Tibial nerve (tissue), 4 donors: ENCODE measurements around the gene ANKMY2. TPM values are rescaled to one million over a fixed set of nuclear protein-coding genes. Genes with fewer than 3 reads are reported as not detected.
A peak's percentile ranks its signal among the peaks of the same experiment; 100 is the strongest.

Experiments
- DNase-seq, 2 donors: peaks; one replicate each; pipeline ENCODE4 v3.0.0-alpha.2; 2019; ENCODE audit warnings: low spot score in 2 of 2
- H3K27ac ChIP-seq, 4 donors: fragments of 200-600 bp; sonication (generic) in 3 of 4; one replicate each; pipeline ENCODE4 v1.5.1; 2017 to 2019; ENCODE audit warnings: mild to moderate bottlenecking in 1 of 4
- H3K27me3 ChIP-seq, 2 donors: fragments of 200-600 bp; sonication (generic) in 1 of 2; one replicate each; pipeline versions ENCODE4 v1.5.1 to v1.6.0; 2017 to 2019
- H3K36me3 ChIP-seq, 3 donors: fragments of 200-600 bp; sonication (generic); one replicate each; pipeline ENCODE4 v1.5.1; 2018 to 2019
- H3K4me1 ChIP-seq, 4 donors: fragments of 200-600 bp; sonication (generic) in 3 of 4; one replicate each; pipeline ENCODE4 v1.5.1; 2017 to 2019
- H3K4me3 ChIP-seq, 4 donors: fragments of 200-600 bp; sonication (generic) in 3 of 4; one replicate each; pipeline ENCODE4 v1.5.1; 2017 to 2019; ENCODE audit warnings: mild to moderate bottlenecking in 1 of 4, moderate library complexity in 1 of 4
- H3K9me3 ChIP-seq, 4 donors: fragments of 200-600 bp; sonication (generic) in 3 of 4; one replicate each; pipeline ENCODE4 v1.5.1; 2017 to 2019
- EP300 ChIP-seq, 2 donors: sonication (generic); formaldehyde crosslinking; IDR thresholded peaks; one replicate each; pipeline ENCODE4 v1.6.1; 2017; ENCODE audit warnings: antibody characterized with exemption in 2 of 2, mild to moderate bottlenecking in 1 of 2
- POLR2A ChIP-seq, 2 donors: fragments of 450-650 bp; IDR thresholded peaks; one replicate each; pipeline ENCODE4 v1.6.1; 2017; ENCODE audit warnings: antibody characterized with exemption in 2 of 2, mild to moderate bottlenecking in 2 of 2, moderate library complexity in 2 of 2
- WGBS, 2 donors: methylation state at CpG; one replicate each; pipeline ENCODE4 v1.1.5; 2018; 5-methylcytosine and 5-hydroxymethylcytosine counted together
- total RNA-seq, 4 donors: library from RNA; depleted of rRNA; stranded (reverse); fragments of >200 nt; gene quantifications; one replicate each; pipeline ENCODE4 v1.1.0, GENCODE V29; 2016
- TF ChIP-seq, protein P1 (sequence below), 5 experiments: fragments of 200-600 bp in 3 of 5; fragments of 450-650 bp in 2 of 5; sonication (generic) in 3 of 5; IDR thresholded peaks; one replicate each; pipeline ENCODE4 v1.5.1; 2016 to 2019; ENCODE audit warnings: antibody characterized with exemption in 5 of 5, mild to moderate bottlenecking in 3 of 5, moderate library complexity in 2 of 5

Gene ANKMY2
- total RNA-seq, 4 donors from 2014 or later, result 10.0 to 15.3 (median 13.7) TPM

DNA sequence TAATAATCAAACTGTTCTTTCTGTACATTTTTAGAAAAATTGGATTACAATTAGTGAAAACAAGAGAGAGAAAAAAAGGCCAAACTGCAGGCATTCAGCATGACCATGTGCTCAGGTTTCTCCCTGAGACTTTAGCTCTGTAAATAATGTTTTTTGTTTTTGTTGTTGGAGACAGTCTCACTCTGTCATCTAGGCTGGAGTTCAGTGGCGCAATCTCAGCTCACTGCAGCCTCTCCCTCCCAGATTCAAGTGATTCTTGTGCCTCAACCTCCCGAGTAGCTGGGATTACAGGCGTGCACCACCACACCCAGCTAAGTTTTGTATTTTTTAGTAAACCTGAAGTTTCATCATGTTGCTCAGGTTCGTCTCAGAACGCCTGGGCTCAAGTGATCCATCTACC is 23.4 kb upstream of the ANKMY2 start:
- Histone ChIP-seq H3K27me3 (no peaks in the 10 kb centered on the region), H3K4me3 (no peak overlapping the region), H3K36me3 (peaks cover 0 to 11% (median 0%) of the 10 kb centered on the region in 3 donors), H3K27ac (peak overlapping the region in 2 of 4 donors; percentile 80 to 82), H3K9me3 (no peaks in the 10 kb centered on the region), H3K4me1 (peaks cover 0 to 26% (median 10%) of the 10 kb centered on the region in 4 donors)
- no peak for TF ChIP-seq POLR2A (IDR thresholded peaks at IDR 0.05)
- TF ChIP-seq, protein P1, sequence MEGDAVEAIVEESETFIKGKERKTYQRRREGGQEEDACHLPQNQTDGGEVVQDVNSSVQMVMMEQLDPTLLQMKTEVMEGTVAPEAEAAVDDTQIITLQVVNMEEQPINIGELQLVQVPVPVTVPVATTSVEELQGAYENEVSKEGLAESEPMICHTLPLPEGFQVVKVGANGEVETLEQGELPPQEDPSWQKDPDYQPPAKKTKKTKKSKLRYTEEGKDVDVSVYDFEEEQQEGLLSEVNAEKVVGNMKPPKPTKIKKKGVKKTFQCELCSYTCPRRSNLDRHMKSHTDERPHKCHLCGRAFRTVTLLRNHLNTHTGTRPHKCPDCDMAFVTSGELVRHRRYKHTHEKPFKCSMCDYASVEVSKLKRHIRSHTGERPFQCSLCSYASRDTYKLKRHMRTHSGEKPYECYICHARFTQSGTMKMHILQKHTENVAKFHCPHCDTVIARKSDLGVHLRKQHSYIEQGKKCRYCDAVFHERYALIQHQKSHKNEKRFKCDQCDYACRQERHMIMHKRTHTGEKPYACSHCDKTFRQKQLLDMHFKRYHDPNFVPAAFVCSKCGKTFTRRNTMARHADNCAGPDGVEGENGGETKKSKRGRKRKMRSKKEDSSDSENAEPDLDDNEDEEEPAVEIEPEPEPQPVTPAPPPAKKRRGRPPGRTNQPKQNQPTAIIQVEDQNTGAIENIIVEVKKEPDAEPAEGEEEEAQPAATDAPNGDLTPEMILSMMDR (IDR thresholded peaks at IDR 0.05), result no peak
- TF ChIP-seq EP300 (IDR thresholded peaks at IDR 0.05), result no peak
- no peak for DNase-seq
- WGBS, 2 donors, result 94 to 96% methylated on average over 5 of the region's 5 CpGs

DNA sequence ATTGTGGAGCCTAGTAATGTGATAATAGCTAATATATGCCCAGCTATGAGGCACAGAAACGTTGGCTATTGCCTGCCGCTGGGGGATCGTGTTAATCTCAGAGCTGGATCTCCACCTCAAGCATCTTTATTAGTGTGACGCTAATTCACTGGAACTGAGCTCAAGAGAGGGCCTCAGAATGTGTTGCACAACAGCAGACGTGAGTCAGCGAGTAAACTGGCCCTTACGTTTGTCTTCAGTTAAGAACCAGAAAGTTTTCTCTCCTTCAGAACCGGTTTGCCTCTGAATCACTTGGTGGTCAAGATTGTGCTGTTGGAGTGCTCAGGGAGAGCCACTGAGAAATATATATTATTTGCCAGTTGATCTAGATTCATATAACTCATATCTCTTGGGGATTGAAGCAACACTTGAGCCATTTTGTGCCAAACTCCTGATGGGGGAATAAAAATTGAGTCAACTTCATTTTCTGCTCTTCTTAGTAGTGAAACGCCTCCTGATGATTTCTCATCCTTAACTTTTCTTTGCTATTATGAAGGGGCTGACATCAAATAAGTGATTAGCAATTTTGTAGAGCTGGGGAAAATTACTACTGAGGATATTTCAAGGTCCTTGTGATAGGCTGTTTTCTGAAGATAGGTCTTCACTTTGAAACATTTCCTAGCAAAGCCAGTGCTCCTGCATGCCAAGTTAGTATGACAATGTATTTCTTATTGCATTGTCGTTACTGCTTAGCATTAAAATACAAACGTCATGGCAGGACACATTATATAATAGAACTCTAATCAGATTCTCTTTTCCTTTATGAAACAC is 22.7 kb upstream of the ANKMY2 start:
- Histone ChIP-seq H3K27ac (peak overlapping the region; percentile 28 to 82 (median 68)), H3K9me3 (no peaks in the 10 kb centered on the region), H3K27me3 (no peaks in the 10 kb centered on the region), H3K36me3 (peaks cover 0 to 11% (median 0%) of the 10 kb centered on the region in 3 donors), H3K4me1 (peaks cover 0 to 26% (median 10%) of the 10 kb centered on the region in 4 donors), H3K4me3 (no peak overlapping the region)
- peak; percentile 33 to 65 for DNase-seq
- TF ChIP-seq EP300 (IDR thresholded peaks at IDR 0.05), result peak in 1 of 2 donors; percentile 83
- TF ChIP-seq, protein P1 (IDR thresholded peaks at IDR 0.05), result no peak
- peak in 1 of 2 donors; percentile 12 for TF ChIP-seq POLR2A (IDR thresholded peaks at IDR 0.05)
- 41 to 57% methylated on average over 11 of the region's 11 CpGs for WGBS, 2 donors

DNA sequence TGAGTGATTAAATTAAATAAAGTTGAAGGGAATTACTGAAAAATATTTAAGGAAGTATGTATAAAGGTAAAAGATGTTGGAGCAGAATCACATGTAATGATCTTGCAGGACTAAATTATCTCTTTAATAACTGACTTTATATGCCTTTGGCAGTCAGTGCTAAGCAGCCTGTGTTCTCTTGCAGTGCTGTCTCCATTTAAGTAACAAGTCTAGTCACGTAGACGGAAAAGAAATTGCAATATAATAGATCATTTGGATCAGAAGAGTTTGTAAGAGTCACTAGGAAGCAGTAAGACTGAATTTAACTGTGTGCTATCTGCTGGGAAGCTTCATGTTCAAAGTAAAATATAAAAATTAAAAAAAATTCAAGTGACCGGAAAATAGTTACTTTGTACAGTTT is 21.8 kb upstream of the ANKMY2 start:
- no peak for DNase-seq
- no peaks in the 10 kb centered on the region for H3K9me3 ChIP-seq
- peaks cover 0 to 11% (median 0%) of the 10 kb centered on the region in 3 donors for H3K36me3 ChIP-seq
- no peak for TF ChIP-seq POLR2A (IDR thresholded peaks at IDR 0.05)
- TF ChIP-seq, protein P1 (IDR thresholded peaks at IDR 0.05), result no peak
- no peak for TF ChIP-seq EP300 (IDR thresholded peaks at IDR 0.05)
- H3K27ac ChIP-seq, result peak overlapping the region; percentile 22 to 82 (median 54)
- peaks cover 0 to 26% (median 10%) of the 10 kb centered on the region in 4 donors for H3K4me1 ChIP-seq
- WGBS, 2 donors, result 73 to 76% methylated on average over 3 of the region's 3 CpGs
- H3K4me3 ChIP-seq, result no peak overlapping the region
- H3K27me3 ChIP-seq, result no peaks in the 10 kb centered on the region

DNA sequence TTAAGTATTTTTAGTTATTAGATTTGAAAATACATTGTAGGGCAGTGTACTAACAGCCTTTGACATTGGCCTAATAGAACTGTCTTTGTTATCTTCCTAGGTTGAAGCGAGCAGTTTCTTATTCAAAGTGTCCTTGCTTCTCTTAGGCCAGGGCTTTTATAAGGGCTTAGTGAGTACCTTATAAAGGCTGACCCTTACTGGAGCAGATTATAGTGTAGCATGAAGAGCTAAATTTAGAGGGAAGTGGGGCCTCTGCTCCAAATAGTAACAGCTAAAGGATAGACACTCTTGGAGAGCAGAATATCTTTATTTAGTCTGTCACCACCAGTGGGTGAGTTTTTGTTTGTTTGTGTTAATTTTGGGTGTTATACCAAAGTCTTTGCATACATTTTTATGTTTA is 16.4 kb upstream of the ANKMY2 start:
- TF ChIP-seq EP300 (IDR thresholded peaks at IDR 0.05), result no peak
- TF ChIP-seq, protein P1 (IDR thresholded peaks at IDR 0.05), result no peak
- TF ChIP-seq POLR2A (IDR thresholded peaks at IDR 0.05), result no peak
- no peak overlapping the region for H3K4me3 ChIP-seq
- no peak overlapping the region for H3K27ac ChIP-seq
- DNase-seq, result no peak
- H3K9me3 ChIP-seq, result no peaks in the 10 kb centered on the region
- no peaks in the 10 kb centered on the region for H3K27me3 ChIP-seq
- 83 to 92% methylated on average over 1 of the region's 1 CpG for WGBS, 2 donors
- H3K4me1 ChIP-seq, result peaks cover 0 to 17% (median under 1%) of the 10 kb centered on the region in 4 donors
- peaks cover 0 to 10% (median 0%) of the 10 kb centered on the region in 3 donors for H3K36me3 ChIP-seq
